Sigmoid colon (tissue), 4 donors: ENCODE measurements around the gene DPF3.

Experiments
- EP300 ChIP-seq, 4 donors: sonication (generic); formaldehyde crosslinking; IDR thresholded peaks; one replicate each; pipeline ENCODE4 v1.6.1; 2017; ENCODE audit warnings: antibody characterized with exemption in 4 of 4
- POLR2A ChIP-seq, 2 donors: fragments of 450-650 bp; IDR thresholded peaks; one replicate each; pipeline ENCODE4 v1.6.1; 2016; ENCODE audit warnings: antibody characterized with exemption in 2 of 2, mild to moderate bottlenecking in 2 of 2, moderate library complexity in 2 of 2
- POLR2AphosphoS5 ChIP-seq, 4 donors: sonication (generic); formaldehyde crosslinking; IDR thresholded peaks; one replicate each; pipeline ENCODE4 v1.6.1; 2017; ENCODE audit warnings: antibody characterized with exemption in 4 of 4
- TF ChIP-seq, protein P1 (sequence below), 4 experiments: fragments of 450-650 bp in 3 of 4; fragments of 200-600 bp in 1 of 4; IDR thresholded peaks; one replicate each; pipeline ENCODE4 v1.5.1; 2016 to 2019; ENCODE audit warnings: antibody characterized with exemption in 4 of 4, mild to moderate bottlenecking in 3 of 4, moderate library complexity in 2 of 4

DNA sequence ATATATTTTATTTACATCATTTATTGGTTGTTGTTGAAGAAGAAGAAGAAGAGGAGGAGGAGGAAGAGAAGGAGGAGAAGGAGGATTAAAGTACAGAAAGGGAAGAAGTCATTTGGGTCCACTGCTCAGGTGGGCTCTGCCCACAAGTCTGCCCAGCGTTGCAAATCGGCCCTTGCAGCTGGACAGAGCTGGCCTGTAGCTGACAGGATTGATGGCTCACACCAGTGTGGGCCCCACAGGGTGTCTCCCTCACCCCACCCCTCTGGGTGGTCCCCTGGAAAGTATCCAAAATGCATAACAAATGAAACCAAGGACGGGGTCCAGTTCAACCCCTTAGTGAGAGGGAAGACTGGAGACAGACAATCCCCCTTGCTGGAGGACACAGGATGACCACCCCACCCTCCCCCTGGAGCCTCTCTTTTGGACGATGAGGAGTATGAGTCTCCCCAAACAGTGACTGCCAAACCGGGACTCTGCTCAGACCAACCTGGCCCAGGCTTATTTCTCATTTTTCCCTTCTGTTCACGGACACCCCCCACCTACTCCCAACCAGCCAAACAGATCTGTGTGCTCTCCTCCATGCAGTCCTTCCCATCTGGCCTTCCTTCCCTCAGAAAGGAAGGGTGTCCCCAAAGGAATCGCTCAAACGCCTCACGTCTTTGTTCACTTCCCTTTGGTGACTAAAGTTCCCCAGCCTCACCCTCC is 17.7 kb downstream of the DPF3 start:
- TF ChIP-seq, protein P1, sequence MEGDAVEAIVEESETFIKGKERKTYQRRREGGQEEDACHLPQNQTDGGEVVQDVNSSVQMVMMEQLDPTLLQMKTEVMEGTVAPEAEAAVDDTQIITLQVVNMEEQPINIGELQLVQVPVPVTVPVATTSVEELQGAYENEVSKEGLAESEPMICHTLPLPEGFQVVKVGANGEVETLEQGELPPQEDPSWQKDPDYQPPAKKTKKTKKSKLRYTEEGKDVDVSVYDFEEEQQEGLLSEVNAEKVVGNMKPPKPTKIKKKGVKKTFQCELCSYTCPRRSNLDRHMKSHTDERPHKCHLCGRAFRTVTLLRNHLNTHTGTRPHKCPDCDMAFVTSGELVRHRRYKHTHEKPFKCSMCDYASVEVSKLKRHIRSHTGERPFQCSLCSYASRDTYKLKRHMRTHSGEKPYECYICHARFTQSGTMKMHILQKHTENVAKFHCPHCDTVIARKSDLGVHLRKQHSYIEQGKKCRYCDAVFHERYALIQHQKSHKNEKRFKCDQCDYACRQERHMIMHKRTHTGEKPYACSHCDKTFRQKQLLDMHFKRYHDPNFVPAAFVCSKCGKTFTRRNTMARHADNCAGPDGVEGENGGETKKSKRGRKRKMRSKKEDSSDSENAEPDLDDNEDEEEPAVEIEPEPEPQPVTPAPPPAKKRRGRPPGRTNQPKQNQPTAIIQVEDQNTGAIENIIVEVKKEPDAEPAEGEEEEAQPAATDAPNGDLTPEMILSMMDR (IDR thresholded peaks at IDR 0.05): no peak
- no peak for TF ChIP-seq EP300 (IDR thresholded peaks at IDR 0.05)
- no peak for TF ChIP-seq POLR2A (IDR thresholded peaks at IDR 0.05)
- TF ChIP-seq POLR2AphosphoS5 (IDR thresholded peaks at IDR 0.05): no peak
